ENCODE measurements around the gene MECR. TPM values are rescaled to one million over a fixed set of nuclear protein-coding genes. Genes with fewer than 3 reads are reported as not detected.

Gene MECR
- total RNA-seq, 2 donors from 2014 or later = 21.2 to 36.2 TPM

GRCh38 chr1:29221296-29221695, 9.4 kb downstream of the MECR start:
- H3K27ac Mint-ChIP-seq = no peak overlapping the region
- peaks cover 3 to 10% of the 10 kb centered on the region in 2 donors for H3K4me1 Mint-ChIP-seq (ENCODE audit: low read depth in 2 of 2)
- no peaks in the 10 kb centered on the region for H3K9me3 Mint-ChIP-seq
- H3K27me3 Mint-ChIP-seq = no peaks in the 10 kb centered on the region
- no peaks in the 10 kb centered on the region for H3K36me3 Mint-ChIP-seq
- no peak for ATAC-seq
- DNase-seq (ENCODE audit: low spot score) = no peak
- H3K4me3 Mint-ChIP-seq = no peak overlapping the region

GRCh38 chr1:29218223-29218622, 12.5 kb downstream of the MECR start:
- H3K9me3 Mint-ChIP-seq = no peaks in the 10 kb centered on the region
- peaks cover 5% of the 10 kb centered on the region for H3K36me3 Mint-ChIP-seq
- peak overlapping the region; percentile 16 to 20 for H3K27ac Mint-ChIP-seq
- ATAC-seq (peak in 1 of 2 donors; percentile 56), DNase-seq (ENCODE audit: low spot score) (no peak)
- no peaks in the 10 kb centered on the region for H3K27me3 Mint-ChIP-seq
- no peak overlapping the region for H3K4me3 Mint-ChIP-seq
- peaks cover 3 to 10% of the 10 kb centered on the region in 2 donors for H3K4me1 Mint-ChIP-seq (ENCODE audit: low read depth in 2 of 2)

- DNase-seq (ENCODE audit: low spot score) (no peak), ATAC-seq (no peak)
- Mint-ChIP-seq H3K36me3 (peaks cover 9% of the 10 kb centered on the region), H3K4me3 (no peak overlapping the region), H3K9me3 (no peaks in the 10 kb centered on the region), H3K4me1 (ENCODE audit: low read depth in 2 of 2) (peaks cover 3 to 10% of the 10 kb centered on the region in 2 donors), H3K27ac (peak overlapping the region in 1 of 2 donors; percentile 16), H3K27me3 (no peaks in the 10 kb centered on the region)
Measured at GRCh38 chr1:29217633-29218032, 13.1 kb downstream of the MECR start.

GRCh38 chr1:29213055-29213454, 17.7 kb downstream of the MECR start:
- no peaks in the 10 kb centered on the region for H3K27me3 Mint-ChIP-seq
- no peaks in the 10 kb centered on the region for H3K9me3 Mint-ChIP-seq
- DNase-seq (ENCODE audit: low spot score) (no peak), ATAC-seq (no peak)
- peaks cover 13% of the 10 kb centered on the region for H3K36me3 Mint-ChIP-seq
- peaks cover 4 to 17% of the 10 kb centered on the region in 2 donors for H3K4me1 Mint-ChIP-seq (ENCODE audit: low read depth in 2 of 2)
- H3K27ac Mint-ChIP-seq = no peak overlapping the region
- no peak overlapping the region for H3K4me3 Mint-ChIP-seq

- no peaks in the 10 kb centered on the region for H3K27me3 Mint-ChIP-seq
- H3K36me3 Mint-ChIP-seq = peaks cover 13% of the 10 kb centered on the region
- ATAC-seq (no peak), DNase-seq (ENCODE audit: low spot score) (no peak)
- no peak overlapping the region for H3K4me3 Mint-ChIP-seq
- H3K9me3 Mint-ChIP-seq = no peaks in the 10 kb centered on the region
- peaks cover 3 to 16% of the 10 kb centered on the region in 2 donors for H3K4me1 Mint-ChIP-seq (ENCODE audit: low read depth in 2 of 2)
- peak overlapping the region; percentile 39 to 44 for H3K27ac Mint-ChIP-seq
Measured at GRCh38 chr1:29211086-29212030, 19.4 kb downstream of the MECR start.

GRCh38 chr1:29210278-29211085, 20.3 kb downstream of the MECR start:
- H3K27ac Mint-ChIP-seq = peak overlapping the region; percentile 39 to 44
- H3K4me3 Mint-ChIP-seq = peak overlapping the region; percentile 12
- DNase-seq (ENCODE audit: low spot score) (no peak), ATAC-seq (peak; percentile 61 to 80)
- H3K36me3 Mint-ChIP-seq = peaks cover 18% of the 10 kb centered on the region
- peaks cover 3 to 16% of the 10 kb centered on the region in 2 donors for H3K4me1 Mint-ChIP-seq (ENCODE audit: low read depth in 2 of 2)
- H3K27me3 Mint-ChIP-seq = no peaks in the 10 kb centered on the region
- H3K9me3 Mint-ChIP-seq = no peaks in the 10 kb centered on the region

- Mint-ChIP-seq H3K27me3 (no peaks in the 10 kb centered on the region), H3K4me3 (no peak overlapping the region), H3K9me3 (no peaks in the 10 kb centered on the region), H3K27ac (no peak overlapping the region), H3K36me3 (peaks cover 13% of the 10 kb centered on the region), H3K4me1 (ENCODE audit: low read depth in 2 of 2) (peaks cover 3 to 16% of the 10 kb centered on the region in 2 donors)
- DNase-seq (ENCODE audit: low spot score) = no peak
- no peak for ATAC-seq
Measured at GRCh38 chr1:29209173-29209572, 21.6 kb downstream of the MECR start.

GRCh38 chr1:29208442-29208841, 22.3 kb downstream of the MECR start:
- peaks cover 3 to 16% of the 10 kb centered on the region in 2 donors for H3K4me1 Mint-ChIP-seq (ENCODE audit: low read depth in 2 of 2)
- no peak for ATAC-seq
- H3K9me3 Mint-ChIP-seq = no peaks in the 10 kb centered on the region
- H3K27ac Mint-ChIP-seq = peak overlapping the region in 1 of 2 donors; percentile 21
- H3K36me3 Mint-ChIP-seq = peaks cover 13% of the 10 kb centered on the region
- no peaks in the 10 kb centered on the region for H3K27me3 Mint-ChIP-seq
- DNase-seq (ENCODE audit: low spot score) = no peak
- no peak overlapping the region for H3K4me3 Mint-ChIP-seq

GRCh38 chr1:29202584-29203340, 28.0 kb downstream of the MECR start:
- no peak overlapping the region for H3K4me3 Mint-ChIP-seq
- H3K36me3 Mint-ChIP-seq = peaks cover 5% of the 10 kb centered on the region
- no peaks in the 10 kb centered on the region for H3K27me3 Mint-ChIP-seq
- H3K27ac Mint-ChIP-seq = peak overlapping the region in 1 of 2 donors; percentile 28
- peak; percentile 94 to 95 for ATAC-seq
- no peaks in the 10 kb centered on the region for H3K9me3 Mint-ChIP-seq
- peak; percentile 92 for DNase-seq (ENCODE audit: low spot score)
- H3K4me1 Mint-ChIP-seq (ENCODE audit: low read depth in 2 of 2) = peaks cover 0 to 8% of the 10 kb centered on the region in 2 donors

GRCh38 chr1:29202053-29202452, 28.7 kb downstream of the MECR start:
- H3K4me1 Mint-ChIP-seq (ENCODE audit: low read depth in 2 of 2) = peaks cover 0 to 8% of the 10 kb centered on the region in 2 donors
- H3K27me3 Mint-ChIP-seq = no peaks in the 10 kb centered on the region
- DNase-seq (ENCODE audit: low spot score) (no peak), ATAC-seq (no peak)
- H3K36me3 Mint-ChIP-seq = peaks cover 5% of the 10 kb centered on the region
- H3K4me3 Mint-ChIP-seq = no peak overlapping the region
- H3K27ac Mint-ChIP-seq = peak overlapping the region in 1 of 2 donors; percentile 28
- no peaks in the 10 kb centered on the region for H3K9me3 Mint-ChIP-seq

GRCh38 chr1:29201595-29202051, 29.1 kb downstream of the MECR start:
- Mint-ChIP-seq H3K36me3 (peaks cover 5% of the 10 kb centered on the region), H3K4me1 (ENCODE audit: low read depth in 2 of 2) (peaks cover 0 to 8% of the 10 kb centered on the region in 2 donors), H3K4me3 (no peak overlapping the region), H3K27ac (no peak overlapping the region), H3K9me3 (no peaks in the 10 kb centered on the region), H3K27me3 (no peaks in the 10 kb centered on the region)
- ATAC-seq (no peak), DNase-seq (ENCODE audit: low spot score) (no peak)

- Mint-ChIP-seq H3K27ac (no peak overlapping the region), H3K4me1 (ENCODE audit: low read depth in 2 of 2) (peaks cover 0 to 8% of the 10 kb centered on the region in 2 donors), H3K27me3 (no peaks in the 10 kb centered on the region), H3K36me3 (peaks cover 4% of the 10 kb centered on the region), H3K4me3 (no peak overlapping the region), H3K9me3 (no peaks in the 10 kb centered on the region)
- ATAC-seq (no peak), DNase-seq (ENCODE audit: low spot score) (no peak)
Measured at GRCh38 chr1:29200906-29201594, 29.7 kb downstream of the MECR start.

GRCh38 chr1:29197993-29198392, 32.7 kb downstream of the MECR start:
- Mint-ChIP-seq H3K27ac (no peak overlapping the region), H3K36me3 (no peaks in the 10 kb centered on the region), H3K27me3 (no peaks in the 10 kb centered on the region), H3K4me3 (no peak overlapping the region), H3K4me1 (ENCODE audit: low read depth in 2 of 2) (peaks cover 0 to 8% of the 10 kb centered on the region in 2 donors), H3K9me3 (no peaks in the 10 kb centered on the region)
- DNase-seq (ENCODE audit: low spot score) (no peak), ATAC-seq (no peak)

Measured in natural killer cell treated with Interleukin-12 subunit alpha and Interleukin-12 subunit beta and Interleukin-15 and Interleukin-18, amount 100 ng/mL, for 72 hours (primary cell).